Epithelial cell of proximal tubule (primary cell): ENCODE data around the gene ALDOC. TPM values are rescaled to one million over a fixed set of nuclear protein-coding genes. Genes with fewer than 3 reads are reported as not detected.

Experiments used
- DNase-seq: peaks from one replicate; pipeline ENCODE4 v3.0.0-alpha.2; 2011; ENCODE audit warnings: low read depth
- H3K4me3 ChIP-seq: 2 replicates; pipeline ENCODE4 v1.5.1; 2011; ENCODE audit warnings: low read depth, mild to moderate bottlenecking, low read length
- CTCF ChIP-seq: conservative IDR thresholded peaks from 2 replicates; pipeline ENCODE4 v1.5.1; 2012; ENCODE audit warnings: low read depth, mild to moderate bottlenecking, low read length
- total RNA-seq: library from RNA; depleted of rRNA; stranded (reverse); fragments of >200 nt; gene quantifications from 2 replicates; pipeline ENCODE4 v1.2.3, GENCODE V29; 2015

Gene ALDOC
- total RNA-seq, 1 donor from 2014 or later: 100.0 TPM

- H3K4me3 ChIP-seq: no peak overlapping the region
- no peak for DNase-seq
- TF ChIP-seq CTCF: no peak
Measured at GRCh38 chr17:28573966-28574480, 2.7 kb downstream of the ALDOC start.

GRCh38 chr17:28573521-28573920 lies 3.2 kb downstream of the ALDOC start:
- no peak for DNase-seq
- H3K4me3 ChIP-seq: no peak overlapping the region
- TF ChIP-seq CTCF: no peak

DNA sequence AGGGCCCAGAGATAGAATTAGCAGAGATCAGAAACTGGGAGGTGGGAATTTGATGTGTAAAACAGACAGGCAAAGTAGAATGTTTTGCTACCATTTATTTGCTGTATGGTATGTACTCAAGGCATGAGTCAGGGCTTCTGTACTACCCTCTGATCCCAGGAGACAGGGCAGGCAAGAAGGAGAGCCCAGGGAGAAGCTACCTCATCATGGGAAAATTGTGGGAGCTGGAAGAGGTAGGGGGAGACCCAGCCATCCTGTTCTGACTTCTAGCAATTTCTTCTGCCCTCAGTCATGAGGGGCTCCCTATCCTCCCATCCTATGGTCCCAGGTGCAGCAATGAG lies 3.7 kb downstream of the ALDOC start:
- TF ChIP-seq CTCF: no peak

GRCh38 chr17:28572259-28573039 lies 4.2 kb downstream of the ALDOC start:
- DNase-seq: no peak
- TF ChIP-seq CTCF: no peak
- peak overlapping the region; percentile 99 for H3K4me3 ChIP-seq

More for the DNA sequence above, 3.7 kb downstream of the ALDOC start:
- DNase-seq: no peak
- no peak overlapping the region for H3K4me3 ChIP-seq

GRCh38 chr17:28571361-28572122 lies 5.2 kb downstream of the ALDOC start, which contains the start of gene PIGS:
Gene PIGS (minus strand): TSS chr17:28571524. CDS start chr17:28571496, 28 bp downstream.
- H3K4me3 ChIP-seq: peak within 1 kb of the TSS; percentile 99
- no peak for TF ChIP-seq CTCF
- peak; percentile 36 for DNase-seq

- H3K4me3 ChIP-seq: peak overlapping the region; percentile 99
- no peak for TF ChIP-seq CTCF
- DNase-seq: no peak
Measured at GRCh38 chr17:28570716-28571360, 5.9 kb downstream of the ALDOC start.
